Measurements from ENCODE around the gene C4orf50.
"Not testable (repeated sequence)": the region's sequence is repeated elsewhere in the genome, so short reads cannot be mapped to it uniquely, and the experiment has no call there.

Gene C4orf50

GRCh38 chr4:5965225-5965624 is 53.0 kb downstream of the C4orf50 start:
- no peak for DNase-seq

- DNase-seq, result peak; percentile 12
Measured at GRCh38 chr4:5964030-5964429, 54.2 kb downstream of the C4orf50 start.

GRCh38 chr4:5963611-5964010 is 54.6 kb downstream of the C4orf50 start:
- no peak for DNase-seq

- no peak for DNase-seq
Measured at GRCh38 chr4:5962416-5962815, 55.8 kb downstream of the C4orf50 start.

- DNase-seq, result no peak
Measured at GRCh38 chr4:5960252-5960880, 57.9 kb downstream of the C4orf50 start.

GRCh38 chr4:5959211-5959982 is 58.8 kb downstream of the C4orf50 start:
- peak; percentile 72 for DNase-seq

- no peak for DNase-seq
Measured at GRCh38 chr4:5958199-5958735, 60.0 kb downstream of the C4orf50 start.

- DNase-seq, result no peak
Measured at GRCh38 chr4:5957076-5957475, 61.2 kb downstream of the C4orf50 start.

GRCh38 chr4:5956285-5957021 is 61.8 kb downstream of the C4orf50 start:
- DNase-seq, result peak; percentile 91

- no peak for DNase-seq
Measured at GRCh38 chr4:5955856-5956255, 62.4 kb downstream of the C4orf50 start.

GRCh38 chr4:5955201-5955821 is 62.9 kb downstream of the C4orf50 start:
- peak; percentile 28 for DNase-seq

GRCh38 chr4:5954056-5954760 is 64.0 kb downstream of the C4orf50 start:
- DNase-seq, result no peak

- DNase-seq, result no peak
Measured at GRCh38 chr4:5952975-5953951, 65.0 kb downstream of the C4orf50 start.

GRCh38 chr4:5952286-5952974 is 65.8 kb downstream of the C4orf50 start:
- DNase-seq, result no peak

GRCh38 chr4:5946653-5947052 is 71.6 kb downstream of the C4orf50 start:
- DNase-seq, result not testable (repeated sequence)

GRCh38 chr4:5945936-5946335 is 72.3 kb downstream of the C4orf50 start:
- no peak for DNase-seq

GRCh38 chr4:5945171-5945570 is 73.1 kb downstream of the C4orf50 start:
- DNase-seq, result no peak

- no peak for DNase-seq
Measured at GRCh38 chr4:5943561-5943960, 74.7 kb downstream of the C4orf50 start.

- no peak for DNase-seq
Measured at GRCh38 chr4:5942947-5943346, 75.3 kb downstream of the C4orf50 start.

- peak; percentile 41 for DNase-seq
Measured at GRCh38 chr4:5941601-5942000, 76.6 kb downstream of the C4orf50 start.
